Measurements from ENCODE around the gene CXCL5.

The CXCL5 gene

DNA sequence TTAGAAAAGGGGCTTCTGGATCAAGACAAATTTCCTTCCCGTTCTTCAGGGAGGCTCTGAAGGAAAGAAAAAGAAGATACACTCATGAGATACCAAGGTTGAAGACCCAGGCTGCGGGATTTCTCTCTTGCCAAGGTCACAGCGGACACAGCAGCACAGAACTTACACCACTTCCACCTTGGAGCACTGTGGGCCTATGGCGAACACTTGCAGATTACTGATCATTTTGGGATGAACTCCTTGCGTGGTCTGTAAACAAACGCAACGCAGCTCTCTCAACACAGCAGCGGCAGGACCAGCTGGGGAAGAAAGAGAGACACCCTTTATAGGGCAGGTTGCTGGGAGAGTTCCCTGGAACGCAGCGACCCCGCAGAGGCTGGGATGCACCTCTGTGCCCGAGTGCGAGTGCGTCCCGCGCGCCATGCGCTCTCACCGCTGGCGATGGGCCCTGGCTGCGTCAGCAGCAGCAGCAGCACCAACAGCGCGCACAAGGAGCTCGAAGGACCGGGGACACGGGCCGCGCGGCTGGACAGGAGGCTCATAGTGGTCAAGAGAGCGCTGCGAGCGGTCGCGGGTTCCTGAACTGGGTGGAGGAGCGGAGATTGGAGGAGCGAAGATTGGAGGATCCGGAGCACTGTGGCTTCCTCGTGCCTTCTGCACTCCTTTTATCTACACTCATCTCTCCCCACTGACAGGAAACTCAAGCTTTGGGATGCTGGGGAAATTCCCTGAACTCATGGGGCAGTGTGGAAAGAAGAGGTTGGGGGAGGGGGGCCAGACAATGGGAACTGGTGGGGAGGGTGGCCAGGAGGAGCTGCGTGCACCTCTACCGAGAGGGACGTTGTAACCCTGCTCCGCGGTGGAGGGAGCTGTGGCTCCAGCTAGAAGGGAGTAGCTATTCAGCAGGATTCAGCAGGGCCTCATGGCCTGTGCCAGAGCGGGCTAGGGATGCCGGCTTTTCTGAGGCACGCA lies at the start of gene CXCL5:
Gene CXCL5, minus strand, starts transcription at position 638 of the 972 bp plus-strand sequence. Its CDS starts 96 bp downstream, at position 542.
- no peak for DNase-seq

DNA sequence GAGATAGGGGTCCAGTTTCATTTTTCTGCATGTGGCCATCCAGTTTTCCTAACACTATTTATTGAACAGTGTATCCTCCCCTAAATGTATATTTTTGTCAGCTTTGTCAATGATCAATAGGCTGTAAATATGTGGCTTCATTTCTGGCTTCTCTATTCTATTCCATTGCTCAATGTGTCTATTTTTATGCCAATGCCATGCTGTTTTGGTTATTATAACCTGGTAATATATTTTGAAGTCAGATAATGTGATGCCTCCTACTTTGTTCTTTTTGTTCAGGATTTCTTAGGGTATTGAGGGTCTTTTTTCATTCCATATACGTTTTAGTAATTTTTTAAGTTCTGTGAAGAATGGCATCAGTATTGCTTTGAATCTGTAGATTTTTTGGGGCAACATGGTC lies 48.7 kb upstream of the CXCL5 start:
- DNase-seq = no peak

DNA sequence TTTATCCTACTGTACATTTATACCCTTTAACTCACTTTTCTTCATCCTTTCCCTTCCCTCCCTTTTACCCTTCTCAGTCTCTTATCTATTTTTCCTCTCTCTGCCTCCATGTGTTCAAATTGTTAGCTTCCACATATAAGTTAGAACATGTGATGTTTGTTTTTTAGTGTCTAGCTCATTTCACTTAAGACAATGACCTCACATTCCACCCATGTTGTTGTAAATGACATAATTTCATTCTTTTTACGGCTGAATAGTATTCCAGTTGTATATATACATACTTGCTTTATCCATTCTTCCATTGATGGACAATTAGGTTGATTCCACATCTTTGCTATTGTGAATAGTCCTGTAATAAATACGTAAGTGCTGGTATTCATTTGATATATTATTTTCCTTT lies 47.3 kb upstream of the CXCL5 start:
- no peak for DNase-seq

DNA sequence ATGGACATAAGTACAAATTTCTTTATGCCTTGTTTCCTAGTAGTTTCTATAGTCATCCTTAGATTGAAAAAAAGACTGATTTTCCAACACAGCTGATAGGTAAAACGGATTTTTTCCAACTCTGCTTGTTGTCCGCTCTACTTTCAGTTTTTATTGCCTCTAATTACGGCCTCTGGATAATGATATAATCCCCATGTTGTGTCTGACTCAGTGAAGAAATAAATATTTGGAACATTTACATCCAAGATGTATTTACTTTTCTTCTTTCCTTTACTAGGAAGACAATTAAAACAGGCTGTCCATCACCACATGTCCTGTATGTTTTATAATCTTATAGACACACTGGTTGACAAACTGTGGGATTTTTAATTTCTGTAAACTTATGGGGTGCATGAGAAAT lies 46.8 kb upstream of the CXCL5 start:
- DNase-seq = no peak

DNA sequence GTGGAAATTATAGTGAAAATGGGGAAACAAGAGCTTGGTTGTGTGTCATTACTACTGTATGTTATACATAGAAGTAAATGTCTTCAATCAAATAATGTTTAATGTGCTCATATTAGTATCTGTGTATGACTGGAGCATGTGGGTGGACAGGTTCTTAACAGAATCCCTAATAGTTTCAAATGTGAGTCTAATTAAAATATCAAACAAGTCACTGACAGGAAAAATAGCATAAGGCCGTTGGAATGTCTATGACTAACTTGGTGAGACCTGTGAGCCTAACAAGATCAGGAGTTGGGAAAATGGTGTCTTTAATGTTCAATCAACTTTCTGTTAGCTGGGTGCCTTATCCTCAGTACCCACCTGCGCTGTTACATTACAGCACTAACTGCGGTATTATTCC lies 46.2 kb upstream of the CXCL5 start:
- DNase-seq = no peak

DNA sequence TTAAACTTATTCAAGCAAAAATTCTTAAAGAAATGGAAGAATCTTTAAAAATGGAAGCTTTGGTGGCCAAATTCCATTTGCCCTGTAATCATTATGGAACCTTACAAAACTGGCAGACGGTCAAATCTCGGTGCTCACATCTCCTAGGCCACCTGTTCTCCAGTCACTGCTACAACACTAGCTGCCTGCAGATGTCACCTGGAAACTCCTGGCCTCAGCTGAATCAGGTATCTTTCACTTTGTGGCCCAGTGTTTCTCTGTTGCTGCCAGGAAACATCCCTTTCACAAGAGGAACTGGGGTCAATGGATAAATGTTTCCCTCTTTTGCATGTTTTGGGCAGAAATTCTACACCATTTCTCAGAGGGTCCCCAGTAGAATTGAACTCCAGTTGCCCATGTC lies 44.2 kb upstream of the CXCL5 start:
- no peak for DNase-seq

DNA sequence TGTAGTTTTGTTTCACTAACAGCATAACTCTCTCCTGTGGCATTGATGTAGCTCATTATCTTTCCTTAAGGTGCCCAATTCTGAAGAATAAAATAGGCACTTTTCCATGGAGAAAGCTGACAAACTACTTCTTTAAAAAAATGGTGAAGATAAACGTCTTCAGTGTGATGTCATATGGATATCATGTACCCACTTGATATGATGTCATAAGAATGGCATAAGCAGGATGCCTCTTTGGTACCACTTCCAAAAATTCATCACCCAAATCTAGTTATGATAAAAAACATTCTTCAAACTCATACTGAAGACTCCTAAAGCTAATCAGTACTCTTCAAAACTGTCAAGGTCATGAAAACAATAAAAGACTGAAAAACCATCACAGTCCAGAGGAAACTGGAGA lies 42.9 kb upstream of the CXCL5 start:
- no peak for DNase-seq

DNA sequence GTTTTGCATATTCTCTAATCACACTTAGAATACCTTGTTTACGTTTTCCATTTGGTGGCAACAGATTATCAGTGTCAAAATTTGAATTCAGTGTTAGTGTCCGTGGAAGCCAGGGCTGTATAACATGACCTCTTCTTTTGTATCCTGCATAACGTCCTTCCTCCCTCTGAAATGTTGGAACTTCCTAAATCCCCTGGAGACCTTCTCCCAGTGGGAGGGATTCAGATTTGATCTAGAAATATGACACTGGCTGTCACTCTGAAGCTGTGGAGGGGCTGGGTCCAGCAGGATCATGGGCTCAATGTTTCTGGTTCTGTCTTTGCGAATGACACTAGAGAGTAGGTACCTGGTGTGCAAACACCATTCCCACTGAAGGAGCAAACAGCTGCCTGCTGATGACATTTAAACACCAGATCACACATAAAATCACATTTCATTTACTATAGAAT lies 40.9 kb upstream of the CXCL5 start:
- no peak for DNase-seq

DNA sequence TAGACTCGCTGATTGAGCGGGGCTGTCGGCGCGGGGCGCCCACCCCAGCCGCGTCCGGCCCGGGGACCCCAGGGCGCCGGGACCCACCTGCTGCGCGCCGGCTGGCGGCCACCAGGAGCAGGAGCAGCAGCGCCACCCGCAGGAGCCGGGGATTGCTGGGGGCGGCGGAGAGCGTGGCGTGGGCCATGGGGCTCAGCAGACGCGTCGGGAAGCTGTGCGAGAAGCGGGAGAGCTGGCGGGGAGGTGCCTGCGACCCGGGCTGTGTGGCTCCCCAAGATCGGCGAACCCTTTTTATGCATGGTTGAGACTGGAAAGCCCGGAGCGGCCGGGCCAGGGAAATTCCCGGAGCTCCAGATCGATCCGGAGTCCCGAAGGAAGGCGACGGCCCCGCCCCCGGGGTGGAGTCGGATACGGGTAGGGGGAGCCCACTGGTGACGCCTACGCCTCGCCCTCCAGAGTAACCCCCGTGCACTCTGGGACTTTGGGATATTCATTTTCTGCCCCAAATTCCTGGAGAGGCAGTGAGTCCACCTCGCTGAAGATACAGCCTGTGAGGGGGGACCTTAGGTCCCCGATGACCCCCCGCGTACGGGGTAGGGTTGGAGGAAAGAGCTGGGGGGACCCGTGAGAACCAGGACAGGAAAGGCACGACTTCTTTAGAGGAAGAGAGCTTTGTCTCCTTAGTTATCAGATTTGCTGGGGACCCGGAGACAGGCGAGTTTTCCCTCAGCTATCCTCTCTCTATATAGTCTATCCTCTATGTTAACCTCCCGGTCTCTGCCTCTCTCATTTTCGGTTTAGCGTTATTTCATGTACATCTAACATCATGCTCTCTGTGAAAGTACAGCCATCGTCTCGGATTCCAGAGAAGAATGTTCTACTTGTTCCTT lies 40.2 kb upstream of the CXCL5 start, which contains the start of gene CXCL3:
Gene CXCL3, minus strand, starts transcription at position 265 of the 890 bp plus-strand sequence. Its CDS starts 78 bp downstream, at position 187.
- DNase-seq = no peak

DNA sequence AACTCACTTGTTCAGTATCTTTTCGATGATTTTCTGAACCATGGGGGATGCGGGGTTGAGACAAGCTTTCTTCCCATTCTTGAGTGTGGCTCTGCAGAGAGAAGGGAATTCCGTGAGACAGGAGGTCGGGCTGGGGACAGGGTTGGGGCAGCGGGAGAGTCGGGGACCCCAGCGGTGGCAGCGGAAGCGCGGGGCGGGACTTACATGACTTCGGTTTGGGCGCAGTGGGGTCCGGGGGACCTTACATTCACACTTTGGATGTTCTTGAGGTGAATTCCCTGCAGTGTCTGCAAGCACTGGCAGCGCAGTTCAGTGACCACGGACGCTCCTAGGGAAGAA lies 39.6 kb upstream of the CXCL5 start:
- no peak for DNase-seq

DNA sequence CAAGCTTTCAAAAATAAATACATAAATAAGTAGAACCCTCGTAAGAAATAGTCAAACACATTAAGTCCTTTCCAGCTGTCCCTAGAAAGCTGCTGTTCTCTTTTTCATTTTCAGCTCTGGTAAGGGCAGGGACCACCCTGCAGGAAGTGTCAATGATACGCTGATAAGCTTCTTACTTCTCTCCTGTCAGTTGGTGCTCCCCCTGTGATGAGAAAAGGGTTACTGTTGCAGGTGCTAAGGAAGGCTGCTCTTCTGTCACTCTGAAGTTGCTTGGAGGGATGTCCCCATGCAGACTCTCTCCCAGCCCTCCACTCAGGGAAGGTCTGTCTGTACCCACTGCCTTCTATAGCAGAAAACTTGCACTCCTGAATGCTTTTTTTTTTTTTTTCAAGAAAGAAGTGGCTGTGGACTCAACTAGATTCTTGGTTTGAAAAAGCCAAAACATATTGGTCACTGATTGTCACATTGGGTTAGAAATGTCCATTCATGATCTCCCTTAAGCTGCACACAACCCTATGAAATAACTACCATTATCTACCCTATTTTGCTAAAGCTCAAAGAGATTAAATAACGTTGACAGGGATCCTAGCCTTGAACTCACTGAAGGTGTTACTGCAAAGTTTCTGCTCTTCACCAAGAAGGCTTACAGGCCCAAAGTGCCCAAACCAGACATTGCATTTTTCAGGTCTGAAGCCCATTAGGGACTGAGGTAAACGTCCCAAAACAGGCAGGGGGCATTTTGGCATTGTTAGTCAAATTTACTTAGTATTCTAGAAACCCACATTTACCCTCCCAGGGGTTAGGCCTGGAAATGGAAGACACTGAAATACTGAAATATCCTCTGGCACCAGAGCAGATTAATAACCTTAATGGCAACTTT lies 38.8 kb upstream of the CXCL5 start:
- DNase-seq = no peak

DNA sequence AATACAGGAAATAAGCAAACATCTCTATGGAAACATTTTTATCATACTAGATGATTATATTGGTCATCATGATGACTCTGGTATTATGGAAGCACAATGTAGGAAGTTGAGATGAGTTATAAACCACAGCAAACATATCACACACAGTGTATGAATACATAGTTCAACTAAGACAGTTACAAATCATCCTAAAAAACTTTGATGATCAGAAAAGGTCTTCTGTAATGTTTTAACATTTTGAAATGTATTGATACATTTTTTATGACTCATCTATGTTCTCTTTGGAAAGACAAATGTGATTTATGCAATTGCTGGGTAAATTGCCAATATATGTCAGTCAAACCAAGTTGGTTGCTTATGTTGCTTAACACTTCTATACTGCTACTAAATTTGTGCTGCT lies 35.3 kb upstream of the CXCL5 start:
- no peak for DNase-seq

DNA sequence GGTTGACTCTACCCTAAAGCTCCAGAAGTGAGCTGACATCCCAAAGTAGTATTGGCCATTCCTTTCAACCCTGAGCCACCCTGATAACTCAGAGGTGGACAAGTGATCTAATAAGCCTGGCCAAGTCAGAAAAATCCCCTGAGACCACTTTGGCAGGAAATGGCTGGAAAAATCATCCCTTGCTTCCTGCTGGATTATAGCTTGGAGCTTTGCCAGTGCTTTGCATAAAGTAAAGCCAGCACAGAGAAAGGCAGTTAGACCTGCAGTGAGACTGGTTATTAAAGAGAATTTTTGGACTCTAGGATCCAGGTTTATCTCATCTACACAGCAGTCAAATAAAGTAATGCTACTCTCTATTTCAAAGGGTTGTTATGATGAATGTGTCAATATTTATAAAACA lies 33.6 kb upstream of the CXCL5 start:
- DNase-seq = no peak

DNA sequence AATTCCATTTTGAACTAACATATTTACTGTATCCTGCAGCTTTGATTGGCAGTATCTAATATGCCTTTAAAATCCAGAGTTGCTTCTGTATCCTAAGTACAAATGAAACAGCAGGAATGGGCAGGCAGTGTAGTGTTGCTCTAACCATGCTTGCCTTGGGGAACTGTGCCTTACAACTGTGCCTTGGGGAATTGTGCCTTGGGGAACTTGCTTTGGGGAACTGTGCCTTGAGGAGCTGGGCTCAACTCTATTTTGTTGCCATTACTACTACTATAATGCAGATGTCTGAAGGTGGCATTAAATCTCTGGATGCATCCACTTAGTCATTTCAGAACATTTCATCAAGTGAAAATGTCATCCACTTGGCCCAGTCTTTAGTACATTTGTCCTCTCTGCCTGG lies 33.1 kb upstream of the CXCL5 start:
- no peak for DNase-seq

DNA sequence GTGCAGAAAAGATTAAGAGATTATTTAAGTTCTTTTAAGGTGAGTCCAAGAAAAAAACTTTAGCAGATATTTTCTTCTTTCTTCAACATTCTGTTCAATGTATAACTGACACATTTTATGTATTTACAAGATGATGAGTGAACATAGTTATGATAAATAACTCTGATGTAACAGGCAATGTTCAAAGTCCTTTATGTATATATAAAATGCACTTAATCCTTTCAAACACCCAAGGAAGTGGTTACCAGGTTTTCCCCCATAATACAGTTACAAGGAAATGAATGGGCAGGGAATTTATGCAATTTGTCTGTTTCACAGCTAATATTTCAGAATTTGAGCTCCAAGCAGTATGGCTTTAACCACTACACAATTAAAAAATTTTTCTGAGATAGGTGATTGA lies 31.8 kb upstream of the CXCL5 start:
- DNase-seq = no peak

DNA sequence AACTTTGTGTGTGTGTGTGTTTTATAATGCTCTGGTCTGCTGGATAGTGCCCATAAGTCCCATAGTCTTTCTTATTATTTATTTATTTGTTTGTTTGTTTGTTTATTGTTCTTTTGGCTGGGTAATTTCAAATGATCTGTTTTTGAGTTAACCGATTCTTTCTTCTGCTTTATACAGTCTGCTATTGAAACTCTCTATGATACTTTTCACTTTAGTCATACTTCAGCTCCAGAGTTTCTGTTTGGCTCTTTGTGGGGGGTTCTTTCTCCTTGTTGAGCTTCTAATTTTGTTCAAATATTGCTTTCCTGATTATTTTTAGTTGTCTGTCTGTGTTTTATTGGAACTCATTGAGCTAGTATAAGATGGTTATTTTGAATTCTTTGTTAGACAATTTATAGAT lies 30.0 kb upstream of the CXCL5 start:
- no peak for DNase-seq

DNA sequence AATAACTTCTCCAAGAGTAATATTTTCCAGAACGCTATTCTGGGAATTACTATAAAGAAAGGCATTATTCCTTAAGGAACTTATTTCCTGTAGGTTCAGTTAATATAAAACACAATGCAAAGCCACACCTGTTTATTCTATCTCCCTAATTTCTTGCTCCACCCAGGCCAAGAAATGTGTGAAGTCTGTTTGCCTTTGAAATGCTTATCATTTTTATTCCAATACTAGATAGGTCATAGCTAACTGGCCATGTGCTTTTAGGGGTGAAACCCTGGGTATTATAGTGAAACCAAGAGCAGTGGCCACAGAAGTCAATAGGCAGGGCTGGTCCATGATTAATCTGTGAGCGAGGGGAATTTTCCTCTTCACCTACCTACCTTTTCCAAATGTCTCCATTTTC lies 25.2 kb upstream of the CXCL5 start:
- no peak for DNase-seq

DNA sequence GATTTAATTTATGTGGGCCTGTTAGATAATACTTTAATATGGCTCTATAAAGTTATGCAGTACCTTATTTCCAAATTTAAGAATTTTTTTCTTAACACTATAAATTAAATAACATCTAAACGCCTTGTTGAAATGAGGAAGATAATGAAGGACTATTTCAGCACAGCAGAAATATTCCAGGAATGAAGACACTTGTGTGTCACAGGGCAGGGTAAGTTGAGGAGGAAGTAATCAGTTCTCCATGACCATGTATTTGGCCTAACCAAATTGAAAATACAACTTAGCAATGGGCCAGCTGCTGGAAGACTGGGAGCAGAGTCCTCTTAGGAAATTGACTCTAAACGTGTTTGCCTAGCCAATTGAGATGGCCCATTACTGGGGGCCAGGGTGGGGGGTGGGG lies 23.1 kb upstream of the CXCL5 start:
- no peak for DNase-seq

DNA sequence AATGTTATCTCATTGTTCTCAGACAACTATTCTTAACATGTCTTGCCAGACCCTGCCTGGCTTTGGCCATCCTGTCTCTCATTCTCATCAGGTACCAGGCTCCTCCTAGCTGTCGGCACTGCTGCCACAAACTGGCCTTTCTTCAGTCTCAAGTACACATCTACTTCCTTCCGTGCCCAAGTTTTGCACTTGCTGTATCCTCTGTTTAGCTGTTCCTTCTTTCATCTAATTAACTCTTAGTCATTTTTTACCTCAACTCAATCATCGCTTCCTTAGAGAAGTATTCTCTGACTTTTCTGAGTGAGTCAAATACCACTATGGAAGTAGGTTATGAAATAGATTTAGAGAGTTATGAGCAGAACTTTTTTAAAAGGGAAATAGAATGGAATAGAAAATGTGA lies 20.3 kb upstream of the CXCL5 start:
- no peak for DNase-seq

DNA sequence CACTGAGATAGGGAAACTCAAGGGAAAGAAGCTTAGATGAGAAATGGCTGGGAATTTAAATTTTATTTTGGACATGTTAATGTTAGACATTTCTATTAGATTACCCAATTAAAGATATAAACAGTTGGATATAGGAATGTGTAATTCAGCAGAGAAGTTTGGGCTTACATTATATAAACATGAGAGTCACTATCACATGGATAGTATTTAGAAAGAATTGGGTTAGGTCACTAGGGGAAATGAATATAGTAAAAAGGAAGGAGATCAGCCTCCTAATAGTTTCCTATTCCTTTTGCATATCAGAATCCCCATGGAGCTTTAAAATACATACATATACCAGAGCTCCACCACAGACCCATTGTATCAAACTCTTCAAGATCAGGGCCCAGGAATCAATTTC lies 19.6 kb upstream of the CXCL5 start:
- DNase-seq = no peak

DNA sequence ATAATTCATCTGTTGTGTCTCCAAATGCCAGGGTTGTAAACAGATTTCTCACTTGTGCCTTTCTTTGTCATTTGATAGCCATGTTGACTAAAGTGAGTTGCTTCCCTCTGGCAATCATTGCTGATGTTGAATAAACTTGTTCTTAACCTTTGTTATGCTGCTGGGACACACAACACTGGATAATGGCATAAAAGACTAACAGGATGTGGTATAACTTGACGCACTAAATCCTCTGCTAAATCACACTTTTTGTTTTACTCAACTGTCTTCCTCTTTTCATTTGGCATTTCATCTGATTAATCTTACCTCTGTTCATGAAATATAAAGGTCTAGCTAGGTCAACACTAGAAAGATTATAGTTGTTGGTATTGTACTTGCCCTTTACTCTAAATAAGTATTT lies 17.6 kb upstream of the CXCL5 start:
- no peak for DNase-seq

DNA sequence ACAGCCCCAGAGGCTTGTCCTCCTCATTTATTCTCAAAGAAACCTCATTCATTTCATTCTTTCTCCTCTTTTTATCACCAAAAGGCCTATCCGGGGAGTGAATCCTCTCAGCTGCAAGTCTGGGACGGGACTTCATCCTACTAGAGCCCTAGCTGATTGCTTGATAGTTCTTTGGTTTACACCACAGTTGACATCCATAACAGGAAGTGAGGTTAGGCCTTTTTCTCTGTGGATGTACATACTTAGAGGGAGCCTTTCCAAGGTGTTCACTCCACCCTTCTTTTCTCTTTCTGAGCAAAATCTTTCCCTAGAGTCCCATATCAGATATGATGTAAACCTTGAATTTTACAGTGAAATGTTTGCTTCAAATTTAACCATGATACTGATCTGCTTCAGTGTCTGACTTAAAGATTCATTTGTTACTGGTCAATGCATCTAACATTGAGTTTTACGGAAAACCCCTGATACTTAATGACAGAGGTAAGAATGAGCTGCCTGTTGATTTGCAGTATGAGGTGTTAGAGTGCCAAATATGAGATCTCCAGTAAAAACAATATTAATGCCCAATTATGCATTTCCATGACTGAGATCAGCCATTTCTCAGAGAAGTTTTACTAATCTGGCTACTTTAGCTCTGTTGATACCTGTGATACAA lies 16.8 kb upstream of the CXCL5 start:
- DNase-seq = no peak

All from activated gamma-delta T cell treated with Interleukin-2 at 50 U/mL for 16 hours (primary cell).